GM18909 (cell line): Measurements from ENCODE around the gene LPAR3.

Source experiments
- ATAC-seq: cut with Tn5 transposase; IDR thresholded peaks from one replicate; pipeline ENCODE4 v1.9.1; 2021; ENCODE audit warnings: mild to moderate bottlenecking; ENCODE audit not compliant: unreplicated experiment, poor library complexity

Gene LPAR3

GRCh38 chr1:84834419-84835064, 58.5 kb downstream of the LPAR3 start:
- ATAC-seq: no peak

DNA sequence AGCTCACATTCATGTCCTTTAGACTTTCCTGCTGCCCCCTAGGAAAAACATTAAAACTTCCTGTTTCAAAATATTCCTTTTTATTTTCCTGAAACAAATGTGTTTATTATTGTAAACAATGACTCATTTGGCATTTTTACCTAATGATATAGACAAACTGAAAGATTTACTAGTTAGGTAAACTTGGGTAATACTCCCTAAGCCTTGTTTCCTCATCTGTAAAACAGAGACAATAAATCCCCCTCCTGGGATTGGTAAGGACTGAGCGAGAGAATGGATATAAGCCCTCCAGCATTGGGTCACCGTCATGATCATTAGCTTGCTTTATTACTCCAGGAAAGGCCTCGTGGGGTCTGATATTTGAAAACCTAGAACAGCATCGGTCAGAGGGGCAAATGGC, 59.8 kb downstream of the LPAR3 start:
- no peak for ATAC-seq

- no peak for ATAC-seq
Observed at GRCh38 chr1:84830136-84830535, 62.9 kb downstream of the LPAR3 start.

- ATAC-seq: no peak
Observed at GRCh38 chr1:84827976-84828375, 65.0 kb downstream of the LPAR3 start.

GRCh38 chr1:84827555-84827954, 65.5 kb downstream of the LPAR3 start:
- ATAC-seq: no peak

GRCh38 chr1:84825161-84825560, 67.8 kb downstream of the LPAR3 start:
- ATAC-seq: no peak

- ATAC-seq: no peak
Observed at GRCh38 chr1:84823991-84824390, 69.0 kb downstream of the LPAR3 start.

GRCh38 chr1:84823511-84823910, 69.5 kb downstream of the LPAR3 start:
- no peak for ATAC-seq

GRCh38 chr1:84810343-84810742, 82.7 kb downstream of the LPAR3 start:
- ATAC-seq: no peak

GRCh38 chr1:84809023-84809422, 84.0 kb downstream of the LPAR3 start:
- no peak for ATAC-seq

- ATAC-seq: no peak
Observed at GRCh38 chr1:84803604-84804003, 89.4 kb downstream of the LPAR3 start.

DNA sequence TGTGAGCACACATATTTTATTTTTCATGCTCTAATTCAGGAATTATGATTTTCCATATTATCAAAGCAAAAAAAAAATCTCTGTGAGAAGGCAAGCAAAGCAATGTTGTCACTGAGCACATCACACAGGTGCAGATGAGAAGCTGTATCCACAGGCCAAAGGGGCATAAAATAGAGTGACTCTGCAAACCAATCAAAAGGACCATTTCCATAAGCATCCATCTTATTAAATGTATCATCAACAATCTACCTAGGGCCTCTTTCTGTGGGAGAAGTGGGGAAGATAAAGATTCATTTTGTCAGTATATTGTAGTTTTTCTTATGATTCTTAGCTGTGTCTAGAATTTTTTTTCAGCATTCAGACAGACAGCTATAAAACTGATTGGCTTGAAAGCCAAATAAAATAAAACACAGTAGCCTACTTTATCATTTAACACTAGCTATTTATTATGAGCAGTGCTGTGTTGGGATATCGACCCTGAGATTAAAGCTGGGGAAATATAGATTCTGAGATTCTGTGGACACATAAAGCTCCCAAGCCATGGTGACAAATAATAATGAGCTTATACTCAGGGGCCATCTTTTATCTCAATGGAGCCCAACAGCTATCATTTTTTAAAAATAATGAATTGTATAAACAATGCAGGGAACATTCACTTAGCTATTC, 90.3 kb downstream of the LPAR3 start:
- ATAC-seq: no peak

- ATAC-seq: no peak
Observed at GRCh38 chr1:84800090-84801073, 92.6 kb downstream of the LPAR3 start.

DNA sequence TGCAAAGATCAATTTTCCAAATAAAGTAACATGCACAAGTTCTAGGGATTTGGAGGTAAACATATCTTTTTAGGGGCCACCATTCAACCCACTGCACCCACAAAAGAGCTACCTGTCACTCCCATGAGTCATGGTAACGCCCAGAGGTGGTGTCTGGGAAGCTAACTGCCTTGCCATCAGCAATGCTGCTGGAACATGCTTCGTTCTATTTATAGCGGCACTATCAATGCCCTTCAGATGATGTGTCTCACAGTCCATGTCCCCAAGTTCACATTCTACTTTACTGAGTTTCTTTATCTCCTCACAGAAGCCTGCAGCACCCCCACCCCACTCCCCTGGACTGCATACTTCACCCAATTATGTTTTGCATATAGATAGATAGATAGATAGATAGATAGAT, 95.4 kb downstream of the LPAR3 start:
- no peak for ATAC-seq

GRCh38 chr1:84795966-84796600, 96.9 kb downstream of the LPAR3 start:
- no peak for ATAC-seq

DNA sequence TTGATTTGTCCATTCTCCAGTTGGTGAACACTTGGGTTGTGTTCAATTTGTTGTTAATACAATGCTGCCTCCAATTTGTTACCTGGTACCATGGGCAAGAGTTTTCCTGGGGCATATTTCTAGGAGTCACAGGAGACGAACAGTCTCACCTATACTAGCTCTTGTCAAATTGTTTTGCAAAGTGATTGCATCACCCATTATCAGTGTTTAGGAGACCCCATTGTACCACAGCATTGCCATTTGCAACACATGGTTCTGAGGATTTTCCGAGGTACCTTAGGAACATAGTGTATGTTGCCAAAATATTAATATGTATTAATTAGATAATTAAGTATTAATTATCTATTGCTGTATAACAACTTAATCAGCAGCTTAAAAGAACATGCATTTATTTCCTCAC, 97.8 kb downstream of the LPAR3 start:
- ATAC-seq: no peak

GRCh38 chr1:84792421-84792820, 100.6 kb downstream of the LPAR3 start:
- no peak for ATAC-seq

DNA sequence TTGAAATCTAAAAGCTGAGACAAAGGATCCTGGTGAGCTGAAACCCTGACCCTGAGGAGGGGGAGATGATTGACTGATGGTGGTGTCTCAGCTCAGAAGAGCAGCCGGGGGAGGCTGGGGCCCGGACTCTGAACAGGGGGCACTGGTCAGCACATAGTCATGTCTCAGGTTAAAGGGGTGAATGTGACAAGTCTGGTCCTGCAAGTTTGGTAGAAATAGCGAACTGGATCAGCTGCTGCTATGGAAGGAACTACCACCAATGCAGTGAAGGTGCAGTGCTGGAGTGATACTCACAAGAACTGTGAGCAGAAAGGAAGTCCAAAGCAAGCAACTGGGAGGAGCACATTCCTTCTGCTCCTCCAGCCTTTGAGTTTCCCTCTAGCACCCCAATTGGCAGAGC, 104.0 kb downstream of the LPAR3 start:
- ATAC-seq: no peak

- no peak for ATAC-seq
Observed at GRCh38 chr1:84785271-84786036, 107.6 kb downstream of the LPAR3 start.

GRCh38 chr1:84782881-84783280, 110.1 kb downstream of the LPAR3 start:
- ATAC-seq: no peak
